NB4 (cell line): ENCODE measurements around the gene GUCY2C.
A peak's percentile ranks its signal among the peaks of the same experiment; 100 is the strongest.

Experiments used
- DNase-seq: peaks from one replicate; pipeline ENCODE4 v3.0.0; 2010; ENCODE audit warnings: low read depth
- H3K4me3 ChIP-seq: one replicate; pipeline ENCODE4 v1.5.1; 2011; ENCODE audit warnings: mild to moderate bottlenecking, low read depth, low read length, moderate library complexity
- CTCF ChIP-seq: IDR thresholded peaks from one replicate; pipeline ENCODE4 v1.5.1; 2012; ENCODE audit warnings: low read depth, low read length
- MAX ChIP-seq: IDR thresholded peaks from 2 replicates; pipeline ENCODE4 v1.6.1; 2011; ENCODE audit warnings: low read depth, low read length
- MYC ChIP-seq: IDR thresholded peaks from 2 replicates; pipeline ENCODE4 v1.6.1; 2011; ENCODE audit warnings: low read depth, low read length
- POLR2A ChIP-seq: IDR thresholded peaks from 2 replicates; pipeline ENCODE4 v1.6.1; 2011; ENCODE audit warnings: mild to moderate bottlenecking; ENCODE audit not compliant: insufficient read length; ENCODE audit errors: extremely low read depth

The GUCY2C gene

GRCh38 chr12:14612250-14612649 lies 84.1 kb downstream of the GUCY2C start:
- no peak for DNase-seq
- H3K4me3 ChIP-seq, result no peak overlapping the region
- TF ChIP-seq POLR2A (no peak), MAX (no peak), MYC (no peak), CTCF (no peak)

- no peak for DNase-seq
- TF ChIP-seq POLR2A (no peak), MAX (no peak), CTCF (no peak), MYC (no peak)
- H3K4me3 ChIP-seq, result no peak overlapping the region
Observed at GRCh38 chr12:14611640-14612203, 84.7 kb downstream of the GUCY2C start.

- H3K4me3 ChIP-seq, result no peak overlapping the region
- DNase-seq, result peak; percentile 59
- TF ChIP-seq MAX, result no peak
- TF ChIP-seq CTCF, result no peak
- no peak for TF ChIP-seq MYC
- no peak for TF ChIP-seq POLR2A
Observed at GRCh38 chr12:14607568-14607967, 88.8 kb downstream of the GUCY2C start.

- DNase-seq, result no peak
- no peak overlapping the region for H3K4me3 ChIP-seq
- TF ChIP-seq CTCF (no peak), POLR2A (no peak), MYC (no peak), MAX (no peak)
Observed at GRCh38 chr12:14605401-14605989, 90.9 kb downstream of the GUCY2C start.

GRCh38 chr12:14601692-14602478 lies 94.5 kb downstream of the GUCY2C start:
- no peak for DNase-seq
- no peak overlapping the region for H3K4me3 ChIP-seq
- no peak for TF ChIP-seq POLR2A

- DNase-seq, result no peak
- TF ChIP-seq MYC, result no peak
- TF ChIP-seq POLR2A, result no peak
- TF ChIP-seq CTCF, result no peak
- no peak for TF ChIP-seq MAX
- no peak overlapping the region for H3K4me3 ChIP-seq
Observed at GRCh38 chr12:14597480-14597879, 98.9 kb downstream of the GUCY2C start.
